ENCODE results near the gene KCNIP4. TPM values are rescaled to one million over a fixed set of nuclear protein-coding genes. Genes with fewer than 3 reads are reported as not detected.

KCNIP4 gene
- total RNA-seq, 1 donor from 2014 or later: not detected

DNA sequence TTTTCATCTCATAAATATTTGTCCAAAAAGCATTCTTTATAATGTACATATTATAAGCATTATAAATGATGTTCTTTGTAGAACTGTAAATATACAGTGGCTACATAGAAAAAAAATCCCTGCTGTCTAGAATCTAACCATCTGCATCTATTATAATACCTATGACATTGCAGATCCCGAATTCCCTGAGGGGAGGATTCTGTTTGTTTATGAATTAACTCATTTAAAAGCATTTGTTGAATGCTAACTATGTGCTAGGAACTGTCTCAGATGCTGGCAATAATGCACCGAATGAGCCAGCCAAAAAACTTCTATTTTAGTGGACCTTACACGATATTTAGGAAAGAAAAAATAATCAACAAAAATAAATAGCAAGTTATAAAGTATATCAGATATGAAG lies 1058.7 kb downstream of the KCNIP4 start:
- Histone ChIP-seq H3K9me3 (no peaks in the 10 kb centered on the region), H3K4me1 (no peaks in the 10 kb centered on the region), H3K36me3 (no peaks in the 10 kb centered on the region), H3K27me3 (ENCODE audit: low read depth) (no peaks in the 10 kb centered on the region), H3K4me3 (no peak overlapping the region), H3K27ac (no peak overlapping the region)
- no peak for DNase-seq
- TF ChIP-seq, protein P1, sequence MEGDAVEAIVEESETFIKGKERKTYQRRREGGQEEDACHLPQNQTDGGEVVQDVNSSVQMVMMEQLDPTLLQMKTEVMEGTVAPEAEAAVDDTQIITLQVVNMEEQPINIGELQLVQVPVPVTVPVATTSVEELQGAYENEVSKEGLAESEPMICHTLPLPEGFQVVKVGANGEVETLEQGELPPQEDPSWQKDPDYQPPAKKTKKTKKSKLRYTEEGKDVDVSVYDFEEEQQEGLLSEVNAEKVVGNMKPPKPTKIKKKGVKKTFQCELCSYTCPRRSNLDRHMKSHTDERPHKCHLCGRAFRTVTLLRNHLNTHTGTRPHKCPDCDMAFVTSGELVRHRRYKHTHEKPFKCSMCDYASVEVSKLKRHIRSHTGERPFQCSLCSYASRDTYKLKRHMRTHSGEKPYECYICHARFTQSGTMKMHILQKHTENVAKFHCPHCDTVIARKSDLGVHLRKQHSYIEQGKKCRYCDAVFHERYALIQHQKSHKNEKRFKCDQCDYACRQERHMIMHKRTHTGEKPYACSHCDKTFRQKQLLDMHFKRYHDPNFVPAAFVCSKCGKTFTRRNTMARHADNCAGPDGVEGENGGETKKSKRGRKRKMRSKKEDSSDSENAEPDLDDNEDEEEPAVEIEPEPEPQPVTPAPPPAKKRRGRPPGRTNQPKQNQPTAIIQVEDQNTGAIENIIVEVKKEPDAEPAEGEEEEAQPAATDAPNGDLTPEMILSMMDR (IDR thresholded peaks at IDR 0.05): no peak
- ATAC-seq: no peak
- intact Hi-C loops (cut with DNase I): no loop called here

DNA sequence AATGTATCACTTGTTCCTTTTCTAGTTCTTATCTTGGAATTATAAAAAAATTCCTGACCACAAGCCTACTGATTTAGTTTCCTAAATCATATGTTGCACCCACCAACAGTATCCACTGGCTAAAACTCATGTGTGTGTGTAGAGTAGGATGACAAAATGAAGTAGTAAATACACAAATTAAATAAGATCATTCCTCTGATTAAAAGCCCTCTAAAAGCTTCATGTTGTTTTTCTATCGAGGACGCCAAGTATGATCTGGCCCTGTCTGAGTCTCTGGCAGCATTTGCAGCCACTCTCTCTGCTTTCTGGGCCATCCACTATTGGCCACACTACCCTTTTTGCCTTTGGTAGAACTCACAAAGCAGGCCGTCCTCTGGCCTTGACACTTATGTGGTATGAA lies 1064.9 kb downstream of the KCNIP4 start:
- Histone ChIP-seq H3K36me3 (no peaks in the 10 kb centered on the region), H3K4me3 (no peak overlapping the region), H3K27me3 (ENCODE audit: low read depth) (no peaks in the 10 kb centered on the region), H3K27ac (no peak overlapping the region), H3K9me3 (no peaks in the 10 kb centered on the region), H3K4me1 (no peaks in the 10 kb centered on the region)
- TF ChIP-seq, protein P1 (IDR thresholded peaks at IDR 0.05): no peak
- ATAC-seq (no peak), DNase-seq (no peak)
- intact Hi-C loops (cut with DNase I): no loop called here

DNA sequence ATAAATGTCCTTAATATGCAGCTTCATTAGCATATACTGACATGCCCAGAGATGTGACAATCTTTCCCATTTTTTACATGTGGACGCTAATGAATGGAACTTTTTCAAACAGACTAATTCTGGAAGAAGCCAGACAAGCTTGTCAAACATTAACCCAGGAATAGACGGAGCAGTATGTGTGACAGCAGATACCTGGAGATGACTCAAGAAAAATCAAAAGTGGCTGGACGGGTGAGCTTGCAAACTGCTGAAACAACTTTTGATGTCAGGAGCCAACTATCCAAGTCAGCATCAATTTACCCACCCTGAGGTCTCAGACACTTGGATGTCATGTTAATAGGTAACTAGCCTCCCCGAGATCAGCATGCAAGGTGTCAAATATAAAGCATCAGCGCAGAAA lies 1065.3 kb downstream of the KCNIP4 start:
- TF ChIP-seq, protein P1 (IDR thresholded peaks at IDR 0.05): no peak
- H3K4me1 ChIP-seq: no peaks in the 10 kb centered on the region
- no peak overlapping the region for H3K4me3 ChIP-seq
- no peaks in the 10 kb centered on the region for H3K9me3 ChIP-seq
- no peak for ATAC-seq
- DNase-seq: no peak
- H3K27ac ChIP-seq: no peak overlapping the region
- intact Hi-C loops (cut with DNase I): no loop called here
- no peaks in the 10 kb centered on the region for H3K27me3 ChIP-seq (ENCODE audit: low read depth)
- H3K36me3 ChIP-seq: no peaks in the 10 kb centered on the region

DNA sequence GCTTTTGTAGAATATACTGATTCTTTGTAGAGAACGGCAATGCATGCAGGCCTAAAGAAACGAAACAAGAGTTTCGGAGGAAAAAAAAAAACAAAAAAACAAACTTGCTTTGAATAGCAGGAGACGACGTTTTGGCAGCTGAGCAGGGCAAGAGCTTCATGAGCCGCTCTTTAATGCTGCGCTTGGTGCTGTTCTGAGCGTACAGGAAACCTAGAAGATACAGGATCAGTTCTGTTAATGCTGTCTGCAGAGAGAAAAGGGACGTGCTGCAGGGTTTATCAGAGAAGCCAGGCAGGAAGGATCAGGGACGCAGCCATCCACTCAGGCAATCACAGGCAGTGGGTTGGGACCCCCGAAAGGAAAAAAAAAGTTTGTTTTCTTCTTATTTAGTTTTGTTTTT lies 1066.1 kb downstream of the KCNIP4 start:
- intact Hi-C loops (cut with DNase I): no loop called here
- ATAC-seq (no peak), DNase-seq (no peak)

DNA sequence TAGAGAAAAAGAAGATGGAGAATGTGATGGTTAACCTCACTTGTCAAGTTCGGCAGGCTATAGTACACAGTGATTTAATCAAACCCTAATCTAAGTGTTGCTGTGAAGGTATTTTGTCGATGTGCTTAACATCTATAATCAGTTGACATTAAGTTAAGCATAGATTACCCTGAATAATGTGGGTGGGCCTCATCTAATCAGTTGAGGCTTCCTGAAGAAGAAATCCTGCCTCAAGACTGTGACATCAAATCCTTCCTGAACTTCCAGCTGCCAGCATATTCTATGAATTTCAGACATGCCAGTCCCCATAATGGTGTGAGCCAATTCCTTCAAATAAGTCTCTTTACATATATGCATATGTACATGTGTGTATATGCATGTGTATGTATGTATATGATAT lies 1066.9 kb downstream of the KCNIP4 start:
- TF ChIP-seq, protein P1 (IDR thresholded peaks at IDR 0.05): no peak
- DNase-seq (no peak), ATAC-seq (no peak)
- Histone ChIP-seq H3K9me3 (no peaks in the 10 kb centered on the region), H3K4me3 (no peak overlapping the region), H3K27me3 (ENCODE audit: low read depth) (no peaks in the 10 kb centered on the region), H3K27ac (no peak overlapping the region), H3K36me3 (no peaks in the 10 kb centered on the region), H3K4me1 (no peaks in the 10 kb centered on the region)
- intact Hi-C loops (cut with DNase I): no loop called here

More for the DNA sequence above, 1066.1 kb downstream of the KCNIP4 start:
- no peaks in the 10 kb centered on the region for H3K27me3 ChIP-seq (ENCODE audit: low read depth)
- H3K36me3 ChIP-seq: no peaks in the 10 kb centered on the region
- H3K4me3 ChIP-seq: no peak overlapping the region
- H3K9me3 ChIP-seq: no peaks in the 10 kb centered on the region
- no peaks in the 10 kb centered on the region for H3K4me1 ChIP-seq
- TF ChIP-seq, protein P1 (IDR thresholded peaks at IDR 0.05): no peak
- no peak overlapping the region for H3K27ac ChIP-seq

DNA sequence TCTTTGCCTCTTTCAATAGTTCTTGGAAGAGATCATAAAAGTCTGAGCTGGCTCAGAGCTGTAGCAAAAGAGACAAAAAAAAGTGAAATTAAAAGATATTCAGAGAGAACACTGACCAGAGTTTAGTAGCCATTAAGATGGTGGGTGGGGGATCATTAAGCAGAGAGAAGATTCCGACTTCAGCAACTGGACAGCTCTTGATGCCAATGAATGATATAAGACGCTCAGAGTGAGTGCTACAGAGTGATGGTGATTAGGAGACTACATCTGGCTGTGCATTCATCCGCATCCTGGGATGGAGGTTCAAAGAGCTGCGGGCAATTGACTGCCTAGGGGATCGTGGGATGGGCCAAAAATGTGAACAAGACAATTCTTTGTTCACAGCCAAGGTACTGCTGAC lies 1069.8 kb downstream of the KCNIP4 start:
- no peak overlapping the region for H3K4me3 ChIP-seq
- TF ChIP-seq, protein P1 (IDR thresholded peaks at IDR 0.05): no peak
- DNase-seq: no peak
- H3K36me3 ChIP-seq: no peaks in the 10 kb centered on the region
- ATAC-seq: no peak
- H3K27me3 ChIP-seq (ENCODE audit: low read depth): no peaks in the 10 kb centered on the region
- no peak overlapping the region for H3K27ac ChIP-seq
- H3K9me3 ChIP-seq: no peaks in the 10 kb centered on the region
- H3K4me1 ChIP-seq: no peaks in the 10 kb centered on the region
- intact Hi-C loops (cut with DNase I): no loop called here

Data from lower lobe of right lung (tissue), 2 donors.